Peyer's patch (tissue), 4 donors: Measurements from ENCODE around the gene COMMD1.

Experiments used
- CTCF ChIP-seq, 6 experiments: fragments of 450-650 bp in 4 of 6; fragments of 200-600 bp in 2 of 6; sonication (generic) in 1 of 6; IDR thresholded peaks; one replicate each; pipeline ENCODE4 v1.5.1; 2017 to 2019; ENCODE audit warnings: antibody characterized with exemption in 6 of 6, mild to moderate bottlenecking in 3 of 6, moderate library complexity in 1 of 6
- POLR2A ChIP-seq, 2 donors: fragments of 450-650 bp; IDR thresholded peaks; one replicate each; pipeline ENCODE4 v1.5.1; 2017; ENCODE audit warnings: antibody characterized with exemption in 2 of 2, mild to moderate bottlenecking in 2 of 2, moderate library complexity in 2 of 2

GRCh38 chr2:62116983-62117382 is 211.5 kb downstream of the COMMD1 start:
- TF ChIP-seq CTCF (IDR thresholded peaks at IDR 0.05) = no peak
- no peak for TF ChIP-seq POLR2A (IDR thresholded peaks at IDR 0.05)
